Central memory CD4-positive, alpha-beta T cell (primary cell): Measurements from ENCODE around the gene ZNF746.
"Not testable (repeated sequence)": the region's sequence is repeated elsewhere in the genome, so short reads cannot be mapped to it uniquely, and the experiment has no call there.

ENCODE experiments used
- DNase-seq: peaks from one replicate; pipeline ENCODE4 v3.0.0; 2022
- total RNA-seq, 3 experiments: gene quantifications; one replicate each; lab custom pipeline; 2026; lab: John Stamatoyannopoulos, UW

ZNF746 gene
- 40.3 to 49.4 (median 48.4) reads per million in 3 experiments for total RNA-seq

DNA sequence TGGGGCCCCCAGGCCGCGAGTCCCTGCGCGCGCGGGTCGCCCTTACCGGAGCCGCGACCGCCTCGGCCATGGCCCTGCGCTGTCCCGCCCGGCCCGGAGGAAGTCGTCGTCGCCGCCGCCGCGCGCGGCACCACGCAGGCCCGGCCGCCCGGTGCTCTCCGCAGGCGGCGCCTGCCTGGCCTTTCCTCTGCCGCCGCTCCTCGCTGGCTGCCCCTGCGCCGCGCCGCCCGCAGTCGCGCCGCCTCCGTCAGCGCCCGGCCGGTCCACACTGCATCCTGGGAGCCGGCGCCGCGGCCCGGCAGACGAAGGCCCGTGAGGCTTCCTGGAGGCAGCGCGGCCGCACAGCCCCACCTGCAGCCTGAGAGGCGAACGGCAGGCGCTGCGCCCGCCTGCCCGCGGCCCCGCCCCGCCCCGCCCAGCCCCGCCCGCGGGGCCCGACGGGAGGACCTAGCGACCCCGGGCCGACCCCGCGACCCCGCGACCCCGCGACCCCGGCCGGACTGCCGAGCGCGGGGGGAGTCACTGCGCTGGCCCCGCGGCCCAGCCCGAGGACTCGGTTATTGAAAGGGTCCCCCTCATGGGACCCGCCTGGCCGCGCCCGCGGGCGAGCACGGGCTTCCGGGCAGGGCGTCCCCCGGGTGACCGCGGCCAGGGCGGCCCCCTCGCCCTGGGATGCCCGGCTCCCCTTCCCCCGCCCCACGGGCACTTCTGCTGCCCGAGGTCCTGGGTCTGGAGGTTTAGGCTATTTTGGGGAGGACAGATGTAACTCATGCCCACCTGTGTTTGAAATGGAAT is at the start of gene ZNF746:
ZNF746 (minus strand) TSS at position 343 of the 795 bp plus-strand sequence; CDS start at position 70, 273 bp downstream.
- DNase-seq: peak; percentile 75

GRCh38 chr7:149547126-149547525 is 49.5 kb upstream of the ZNF746 start:
- no peak for DNase-seq

GRCh38 chr7:149546331-149546730 is 48.7 kb upstream of the ZNF746 start:
- DNase-seq: no peak

- DNase-seq: no peak
Measured at GRCh38 chr7:149544028-149544427, 46.4 kb upstream of the ZNF746 start.

DNA sequence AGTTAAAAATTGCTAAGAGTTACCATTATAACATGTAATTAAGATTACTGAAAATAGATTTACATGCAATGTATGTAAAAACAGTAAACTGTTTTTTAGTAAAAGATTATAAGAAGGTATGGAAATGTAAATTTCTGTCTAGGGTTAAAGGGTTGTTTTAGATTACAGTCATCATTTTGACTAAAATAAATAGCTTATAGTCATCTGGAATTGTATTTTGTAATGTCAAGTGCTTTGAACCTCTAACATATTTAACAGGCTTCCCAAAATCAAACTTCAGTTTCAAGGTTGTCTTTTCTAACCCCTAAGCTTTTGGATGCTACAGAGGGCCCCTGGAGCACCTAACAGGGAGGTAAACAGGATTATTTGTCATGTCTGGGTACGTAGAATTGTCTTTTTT is 35.0 kb upstream of the ZNF746 start:
- DNase-seq: no peak

- DNase-seq: no peak
Measured at GRCh38 chr7:149529136-149529718, 31.6 kb upstream of the ZNF746 start.

GRCh38 chr7:149527414-149527813 is 29.8 kb upstream of the ZNF746 start:
- no peak for DNase-seq

DNA sequence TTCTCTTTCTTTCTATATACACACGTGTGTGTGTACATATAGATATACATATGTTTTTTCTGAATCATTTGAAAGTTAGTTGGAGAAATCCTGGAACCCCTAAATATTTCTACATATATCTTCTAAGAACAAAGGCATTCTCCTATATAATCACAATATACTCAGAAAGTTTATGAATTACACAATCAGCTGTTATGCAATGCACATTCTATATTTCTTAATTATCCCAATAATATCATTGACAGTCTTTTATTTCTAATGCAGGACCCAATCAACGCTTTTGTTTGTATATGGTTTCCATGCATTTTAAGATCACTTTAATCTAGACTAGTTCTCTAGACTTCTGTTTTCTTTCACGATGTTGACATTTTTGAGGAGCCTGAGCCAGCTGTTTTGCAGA is 27.7 kb upstream of the ZNF746 start:
- no peak for DNase-seq

DNA sequence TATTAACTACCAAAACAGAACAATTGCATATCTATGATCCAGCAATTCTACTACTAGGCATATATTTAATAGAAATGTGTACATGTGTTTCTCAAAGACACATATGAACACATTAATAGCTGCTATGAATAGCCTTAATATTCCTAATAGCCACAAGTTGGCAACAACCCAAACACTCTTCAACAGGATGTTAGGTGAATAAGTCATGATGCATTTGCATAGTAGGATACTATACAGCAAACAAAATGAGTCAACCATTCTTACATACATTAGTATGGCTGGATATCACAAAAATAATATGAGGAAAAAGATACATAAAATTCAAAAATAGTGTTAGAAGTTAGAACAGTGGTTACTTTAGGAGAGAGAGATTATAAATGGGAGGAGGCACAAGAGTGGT is 26.8 kb upstream of the ZNF746 start:
- DNase-seq: no peak

DNA sequence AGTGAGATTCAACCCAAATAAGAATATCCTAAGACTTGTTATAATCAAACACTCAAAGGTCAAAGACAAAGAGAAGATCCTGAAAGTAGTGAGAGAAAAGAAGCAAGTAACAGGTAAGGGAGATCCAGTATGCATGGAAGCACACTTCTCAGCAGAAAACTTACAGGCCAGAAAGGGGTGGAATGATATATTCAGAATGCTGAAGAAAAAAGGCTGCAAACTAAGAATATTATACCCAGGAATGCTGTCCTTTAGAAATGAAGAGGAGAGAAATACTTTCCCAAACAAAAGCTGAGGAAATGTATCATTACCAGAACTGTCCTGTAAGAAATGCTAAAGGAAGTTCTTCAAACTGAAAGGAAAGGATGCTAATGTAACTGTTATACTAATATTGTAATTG is 12.6 kb upstream of the ZNF746 start:
- DNase-seq: no peak

- no peak for DNase-seq
Measured at GRCh38 chr7:149509774-149510173, 12.2 kb upstream of the ZNF746 start.

GRCh38 chr7:149505551-149505950 is 7.9 kb upstream of the ZNF746 start:
- DNase-seq: no peak

GRCh38 chr7:149501651-149502050 is 4.0 kb upstream of the ZNF746 start:
- DNase-seq: no peak

GRCh38 chr7:149500910-149501309 is 3.3 kb upstream of the ZNF746 start:
- DNase-seq: no peak

DNA sequence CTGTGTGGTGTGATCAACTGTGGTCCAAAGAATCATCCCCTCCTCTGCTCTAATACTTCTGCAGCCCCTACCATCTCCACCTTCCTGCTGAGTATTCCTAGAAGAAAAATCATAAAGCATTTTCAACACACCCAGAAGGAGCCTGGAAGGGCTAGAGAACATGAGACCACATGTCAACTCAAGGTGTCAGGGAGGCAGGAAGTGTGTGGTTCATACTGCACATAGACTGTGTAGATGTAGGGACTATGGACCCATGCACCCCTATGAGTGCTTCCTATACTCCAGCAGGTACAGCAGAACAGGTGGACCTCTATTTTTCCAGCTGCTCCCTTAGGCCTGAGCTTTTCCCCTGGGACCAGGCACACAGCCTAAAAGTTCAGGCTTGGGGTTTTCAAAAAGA is 2.6 kb upstream of the ZNF746 start:
- DNase-seq: no peak

- DNase-seq: no peak
Measured at GRCh38 chr7:149498811-149499210, 1.2 kb upstream of the ZNF746 start.

DNA sequence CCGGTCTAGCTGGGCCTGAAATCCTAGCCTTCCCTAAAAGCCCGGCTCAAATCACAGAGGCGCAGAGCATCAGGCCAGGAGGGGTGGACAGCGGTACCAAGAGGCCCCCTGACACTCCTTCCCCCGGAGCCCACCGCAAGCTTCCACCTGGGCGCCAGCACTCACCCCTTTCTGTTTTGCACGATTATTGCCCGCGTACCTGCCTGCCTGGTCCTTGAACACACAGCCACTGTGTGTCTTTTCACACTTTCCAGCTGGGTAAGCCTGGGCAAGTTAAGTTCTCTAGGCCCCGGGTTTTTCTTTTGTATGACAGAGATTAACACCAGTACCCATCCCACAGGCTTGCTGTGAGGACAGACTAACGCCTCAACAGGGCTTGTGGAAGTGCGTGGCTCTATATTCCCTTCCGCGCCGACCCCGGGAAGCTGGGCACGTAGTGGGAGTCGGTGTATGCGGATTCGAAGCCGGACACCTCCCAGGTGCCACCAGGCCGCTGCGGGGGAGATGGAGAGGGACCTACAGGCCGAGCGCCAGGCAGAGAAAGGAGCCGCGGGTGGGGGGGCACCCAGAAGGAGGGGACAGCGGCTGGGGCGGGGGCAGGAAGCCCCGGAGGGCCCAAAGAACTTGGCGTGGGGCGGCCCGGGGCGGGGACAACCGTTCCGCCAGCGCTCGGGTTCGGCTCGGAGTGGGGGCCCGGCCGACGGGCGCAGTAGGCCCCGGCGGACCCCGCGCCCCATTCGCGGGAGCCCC is 792 bp downstream of the ZNF746 start:
- DNase-seq: peak; percentile 33

DNA sequence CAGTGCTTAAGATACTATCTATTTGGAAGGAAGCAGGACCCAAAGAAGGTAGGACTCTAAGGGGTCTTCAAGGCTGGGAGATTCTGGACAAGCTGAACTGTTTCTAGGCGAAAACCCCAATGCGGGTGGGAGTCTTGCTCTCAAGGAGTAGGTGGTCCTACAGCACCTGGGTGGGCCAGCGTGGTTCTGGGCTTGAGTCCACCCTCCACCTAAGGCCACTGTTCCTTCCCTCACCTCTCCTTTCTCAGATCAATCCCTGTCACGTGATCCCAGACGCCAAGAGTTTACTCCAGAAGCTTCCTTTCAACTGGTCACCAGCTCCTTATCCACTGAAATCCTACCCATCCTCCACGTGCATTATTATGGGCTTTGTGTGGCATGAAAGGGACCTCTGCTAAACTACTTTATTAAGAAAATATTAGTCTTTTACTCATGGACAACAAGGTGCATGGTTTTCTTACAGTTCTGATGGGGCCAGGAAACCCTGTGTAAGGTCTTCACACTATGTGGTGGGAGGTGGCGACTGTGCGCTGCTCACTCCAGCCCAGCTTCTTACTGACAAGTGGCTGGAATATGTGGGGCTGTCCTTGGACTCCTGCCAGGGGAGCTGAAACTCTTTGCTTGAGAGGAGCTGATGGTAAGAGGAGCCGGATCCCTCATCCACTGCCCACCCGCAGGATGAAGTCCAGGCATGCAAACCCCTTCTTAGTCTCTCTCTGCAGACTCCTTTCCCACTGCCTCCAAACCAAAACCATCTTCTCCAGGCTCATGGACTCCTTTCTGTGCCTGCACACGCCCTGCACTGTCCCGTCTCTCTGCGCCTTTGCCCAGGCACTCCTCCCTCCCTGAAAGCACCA is 1.6 kb downstream of the ZNF746 start:
- no peak for DNase-seq

DNA sequence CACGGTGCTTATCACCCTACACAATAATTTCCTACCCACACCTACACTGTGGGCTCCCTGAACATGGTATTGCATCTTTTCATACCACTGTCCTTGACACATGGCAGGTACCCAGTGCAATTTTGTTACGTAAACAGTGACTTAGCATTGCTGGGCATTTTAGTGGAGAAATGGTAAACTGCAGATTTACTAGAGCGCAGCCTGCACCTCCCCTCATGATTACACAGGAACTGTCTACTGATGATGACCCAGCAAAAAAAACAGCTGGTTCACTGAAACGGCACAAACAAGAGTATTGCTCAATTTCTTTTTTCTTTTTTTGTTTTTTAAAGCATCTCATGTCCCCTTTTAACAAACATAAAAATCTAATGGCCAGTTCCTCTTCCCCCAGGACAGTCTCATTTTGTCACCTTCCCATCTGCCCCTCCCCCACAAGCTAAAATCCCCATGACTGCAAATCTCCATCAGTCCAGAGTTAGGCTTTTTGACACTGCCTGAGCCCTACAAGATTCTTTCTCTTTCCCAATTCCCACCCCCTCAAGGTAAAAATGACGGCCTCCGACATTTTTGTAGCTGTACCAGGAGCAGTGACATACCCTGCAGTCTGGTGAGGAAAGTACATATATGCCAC is 2.8 kb downstream of the ZNF746 start:
- DNase-seq: no peak

DNA sequence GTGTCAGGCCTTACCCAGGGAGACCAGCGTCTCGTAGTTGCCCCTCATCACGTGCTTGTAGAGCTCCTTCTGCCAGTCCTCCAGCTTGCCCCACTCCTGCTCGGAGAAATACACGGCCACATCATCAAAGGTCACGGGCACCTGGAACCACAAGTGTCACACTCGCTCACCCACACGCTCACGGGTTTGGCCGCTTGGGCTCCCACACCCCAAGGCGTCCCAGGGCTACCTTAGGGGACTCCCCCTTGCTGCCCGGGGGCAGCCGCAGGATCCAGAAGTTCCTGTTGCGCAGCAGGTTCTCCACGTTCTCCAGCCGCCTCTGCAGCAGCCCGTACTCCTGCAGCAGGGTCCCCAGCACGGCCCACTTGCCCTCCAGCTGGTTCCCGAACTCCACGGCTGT is 3.6 kb downstream of the ZNF746 start:
- DNase-seq: not testable (repeated sequence)

- no peak for DNase-seq
Measured at GRCh38 chr7:149493366-149493765, 4.2 kb downstream of the ZNF746 start.

DNA sequence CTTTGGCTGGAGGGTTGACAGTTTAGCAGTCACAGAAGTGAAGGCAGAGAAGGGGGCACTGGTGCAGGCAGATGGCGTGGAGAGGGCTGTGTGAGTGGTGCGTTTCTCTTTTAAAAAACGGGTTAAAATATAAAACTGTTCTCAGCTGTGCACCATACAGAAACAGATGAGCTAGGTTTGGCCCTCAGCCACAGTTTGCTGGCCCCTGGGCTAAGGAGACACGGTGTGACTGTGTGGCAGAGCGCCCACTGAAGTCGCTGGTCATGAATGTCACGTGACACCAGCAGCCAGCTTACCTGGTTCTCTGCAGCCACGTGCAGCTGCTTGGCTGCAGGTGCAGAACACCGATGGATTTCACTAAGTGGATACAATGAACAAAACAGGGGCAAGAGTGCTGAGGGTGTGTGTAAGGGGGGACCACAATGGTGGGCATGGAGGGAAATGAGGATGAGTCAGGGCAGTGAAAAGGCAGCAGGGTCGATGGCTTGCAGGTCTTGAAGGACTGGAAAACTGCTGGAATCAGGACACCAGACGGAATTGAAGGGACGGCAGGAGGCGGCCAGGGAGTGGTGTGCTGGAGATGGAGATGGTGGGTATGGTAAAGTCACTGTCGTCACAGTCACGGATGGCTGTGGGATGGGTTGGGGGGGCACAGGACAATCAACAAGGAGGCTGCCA is 7.4 kb downstream of the ZNF746 start:
- DNase-seq: no peak
